Sigmoid colon (tissue), 7 donors: ENCODE results near the gene SH3GLB2. TPM values are rescaled to one million over a fixed set of nuclear protein-coding genes. Genes with fewer than 3 reads are reported as not detected.
A peak's percentile ranks its signal among the peaks of the same experiment; 100 is the strongest.

Experiments used
- DNase-seq: peaks from one replicate; pipeline ENCODE4 v3.0.0-alpha.2; 2019
- H3K27ac ChIP-seq, 4 donors: fragments of 200-600 bp; sonication (generic); one replicate each; pipeline ENCODE4 v1.5.1; 2016 to 2019; ENCODE audit warnings: mild to moderate bottlenecking in 1 of 4
- H3K27me3 ChIP-seq, 3 donors: fragments of 200-600 bp; sonication (generic); one replicate each; pipeline ENCODE4 v1.5.1; 2019; ENCODE audit warnings: mild to moderate bottlenecking in 1 of 3
- H3K36me3 ChIP-seq, 4 donors: fragments of 200-600 bp; sonication (generic); one replicate each; pipeline ENCODE4 v1.5.1; 2016 to 2019
- H3K4me1 ChIP-seq, 4 donors: fragments of 200-600 bp; sonication (generic); one replicate each; pipeline ENCODE4 v1.5.1; 2017 to 2019
- H3K4me3 ChIP-seq, 4 donors: fragments of 200-600 bp; sonication (generic); one replicate each; pipeline ENCODE4 v1.5.1; 2017 to 2019; ENCODE audit warnings: mild to moderate bottlenecking in 2 of 4, moderate library complexity in 1 of 4
- H3K9me3 ChIP-seq, 4 donors: fragments of 200-600 bp in 3 of 4; sonication (generic) in 3 of 4; one replicate each; pipeline versions ENCODE4 v1.5.1 to v1.6.1; 2013 to 2019
- CTCF ChIP-seq, 4 experiments: fragments of 450-650 bp in 3 of 4; fragments of 200-600 bp in 1 of 4; IDR thresholded peaks; one replicate each; pipeline ENCODE4 v1.5.1; 2016 to 2019; ENCODE audit warnings: antibody characterized with exemption in 4 of 4, mild to moderate bottlenecking in 3 of 4, moderate library complexity in 2 of 4
- EP300 ChIP-seq, 4 donors: sonication (generic); formaldehyde crosslinking; IDR thresholded peaks; one replicate each; pipeline ENCODE4 v1.6.1; 2017; ENCODE audit warnings: antibody characterized with exemption in 4 of 4
- POLR2A ChIP-seq, 2 donors: fragments of 450-650 bp; IDR thresholded peaks; one replicate each; pipeline ENCODE4 v1.6.1; 2016; ENCODE audit warnings: antibody characterized with exemption in 2 of 2, mild to moderate bottlenecking in 2 of 2, moderate library complexity in 2 of 2
- POLR2AphosphoS5 ChIP-seq, 4 donors: sonication (generic); formaldehyde crosslinking; IDR thresholded peaks; one replicate each; pipeline ENCODE4 v1.6.1; 2017; ENCODE audit warnings: antibody characterized with exemption in 4 of 4
- WGBS, 2 donors: extraction: QIAGEN DNeasy Blood & Tissue Kit; methylation state at CpG; one replicate each; pipeline ENCODE4 v1.1.7; 2013; 5-methylcytosine and 5-hydroxymethylcytosine counted together
- intact Hi-C: fragments of 100-400 bp; cut with DNase I; formaldehyde crosslinking; loops from one replicate; pipeline ENCODE4 v1.15.1; 2023
- polyA plus RNA-seq, 3 donors: library from polyadenylated mRNA; stranded (reverse); fragments of 200-250 nt; gene quantifications; one replicate each; pipeline ENCODE4 v1.2.3, GENCODE V29; 2013
- total RNA-seq, 4 donors: library from RNA; depleted of rRNA; stranded (reverse); fragments of >200 nt; gene quantifications; one replicate each; pipeline ENCODE4 v1.1.0, GENCODE V29; 2016
- donor health status: healthy with polysubstance abuse.
- donor health status: Bipolar disorder and iron deficiency.
- donor health status: healthy.

Gene SH3GLB2
- total and polyA plus RNA-seq, 7 donors, result 49.7 to 143 (median 68.8) TPM

GRCh38 chr9:129040113-129040643 lies 12.0 kb upstream of the SH3GLB2 start:
- 95 to 96% methylated on average over 12 of the region's 12 CpGs for WGBS, 2 donors
- Histone ChIP-seq H3K27ac (no peak overlapping the region), H3K27me3 (no peaks in the 10 kb centered on the region), H3K36me3 (peaks cover 0 to 49% (median 25%) of the 10 kb centered on the region in 4 donors), H3K9me3 (no peaks in the 10 kb centered on the region), H3K4me1 (peaks cover 0 to 25% (median 23%) of the 10 kb centered on the region in 4 donors), H3K4me3 (no peak overlapping the region)
- TF ChIP-seq POLR2AphosphoS5 (IDR thresholded peaks at IDR 0.05) (no peak), CTCF (IDR thresholded peaks at IDR 0.05) (no peak), POLR2A (IDR thresholded peaks at IDR 0.05) (no peak), EP300 (IDR thresholded peaks at IDR 0.05) (no peak)
- intact Hi-C loops, result no loop called here
- DNase-seq, result no peak

GRCh38 chr9:129038109-129038852 lies 10.2 kb upstream of the SH3GLB2 start:
- Histone ChIP-seq H3K9me3 (no peaks in the 10 kb centered on the region), H3K27ac (peak overlapping the region; percentile 82 to 88 (median 85)), H3K36me3 (peaks cover 0 to 30% (median 18%) of the 10 kb centered on the region in 4 donors), H3K27me3 (no peaks in the 10 kb centered on the region), H3K4me1 (peaks cover 0 to 25% (median 23%) of the 10 kb centered on the region in 4 donors), H3K4me3 (peak overlapping the region in 2 of 4 donors; percentile 74 to 96)
- DNase-seq, result no peak
- intact Hi-C loops, result loop anchor here (5.0 kb wide), 1 partner anchor 44 kb away; the partner anchor contains the start of gene DOLPP1
- 77 to 83% methylated on average over 8 of the region's 8 CpGs for WGBS, 2 donors
- no peak for TF ChIP-seq EP300 (IDR thresholded peaks at IDR 0.05)
- no peak for TF ChIP-seq POLR2AphosphoS5 (IDR thresholded peaks at IDR 0.05)
- no peak for TF ChIP-seq CTCF (IDR thresholded peaks at IDR 0.05)
- no peak for TF ChIP-seq POLR2A (IDR thresholded peaks at IDR 0.05)

GRCh38 chr9:129037767-129038098 lies 9.6 kb upstream of the SH3GLB2 start:
- H3K4me1 ChIP-seq, result peaks cover 0 to 25% (median 23%) of the 10 kb centered on the region in 4 donors
- intact Hi-C loops, result loop anchor here (5.0 kb wide), 1 partner anchor 45 kb away; the partner anchor contains the start of gene DOLPP1
- peaks cover 0 to 24% (median 15%) of the 10 kb centered on the region in 4 donors for H3K36me3 ChIP-seq
- H3K4me3 ChIP-seq, result peak overlapping the region in 3 of 4 donors; percentile 74 to 96 (median 87)
- H3K9me3 ChIP-seq, result no peaks in the 10 kb centered on the region
- DNase-seq, result peak; percentile 80
- no peak for TF ChIP-seq EP300 (IDR thresholded peaks at IDR 0.05)
- peak in 3 of 4 donors; percentile 9 to 51 (median 44) for TF ChIP-seq POLR2AphosphoS5 (IDR thresholded peaks at IDR 0.05)
- peak overlapping the region; percentile 82 to 88 (median 85) for H3K27ac ChIP-seq
- 63 to 70% methylated on average over 6 of the region's 6 CpGs for WGBS, 2 donors
- no peaks in the 10 kb centered on the region for H3K27me3 ChIP-seq

- Histone ChIP-seq H3K9me3 (no peaks in the 10 kb centered on the region), H3K27ac (peak overlapping the region; percentile 82 to 88 (median 85)), H3K36me3 (peaks cover 0 to 18% (median 11%) of the 10 kb centered on the region in 4 donors), H3K4me1 (peaks cover 0 to 25% (median 23%) of the 10 kb centered on the region in 4 donors), H3K27me3 (no peaks in the 10 kb centered on the region), H3K4me3 (peak overlapping the region; percentile 74 to 96 (median 84))
- intact Hi-C loops, result loop anchor here (5.0 kb wide), 1 partner anchor 45 kb away; the partner anchor contains the start of gene DOLPP1
- TF ChIP-seq EP300 (IDR thresholded peaks at IDR 0.05), result no peak
- TF ChIP-seq CTCF (IDR thresholded peaks at IDR 0.05), result no peak
- no peak for TF ChIP-seq POLR2AphosphoS5 (IDR thresholded peaks at IDR 0.05)
- TF ChIP-seq POLR2A (IDR thresholded peaks at IDR 0.05), result no peak
- 7 to 14% methylated on average over 32 of the region's 32 CpGs for WGBS, 2 donors
- DNase-seq, result no peak
Observed at GRCh38 chr9:129036923-129037766, 9.0 kb upstream of the SH3GLB2 start.
